ENCODE measurements around the gene SGK1.
"Not testable (repeated sequence)": the region's sequence is repeated elsewhere in the genome, so short reads cannot be mapped to it uniquely, and the experiment has no call there.

SGK1 gene

GRCh38 chr6:134307075-134307474 lies 10.8 kb downstream of the SGK1 start:
- DNase-seq (ENCODE audit: low read depth in 2 of 3, low spot score in 1 of 3): no peak

GRCh38 chr6:134304381-134304780 lies 13.5 kb downstream of the SGK1 start:
- DNase-seq (ENCODE audit: low read depth in 2 of 3, low spot score in 1 of 3): not testable (repeated sequence)

- DNase-seq (ENCODE audit: low read depth in 2 of 3, low spot score in 1 of 3): no peak
Measured at GRCh38 chr6:134303891-134304290, 14.0 kb downstream of the SGK1 start.

GRCh38 chr6:134299236-134299635 lies 18.7 kb downstream of the SGK1 start:
- no peak for DNase-seq (ENCODE audit: low read depth in 2 of 3, low spot score in 1 of 3)

GRCh38 chr6:134296762-134297161 lies 21.1 kb downstream of the SGK1 start:
- DNase-seq (ENCODE audit: low read depth in 2 of 3, low spot score in 1 of 3): no peak

- no peak for DNase-seq (ENCODE audit: low read depth in 2 of 3, low spot score in 1 of 3)
Measured at GRCh38 chr6:134295953-134296553, 21.9 kb downstream of the SGK1 start.

GRCh38 chr6:134293659-134294161 lies 24.2 kb downstream of the SGK1 start:
- no peak for DNase-seq (ENCODE audit: low read depth in 2 of 3, low spot score in 1 of 3)

GRCh38 chr6:134291156-134291555 lies 26.8 kb downstream of the SGK1 start:
- no peak for DNase-seq (ENCODE audit: low read depth in 2 of 3, low spot score in 1 of 3)

GRCh38 chr6:134289204-134289575 lies 28.7 kb downstream of the SGK1 start:
- DNase-seq (ENCODE audit: low read depth in 2 of 3, low spot score in 1 of 3): no peak

GRCh38 chr6:134288538-134289203 lies 29.2 kb downstream of the SGK1 start:
- DNase-seq (ENCODE audit: low read depth in 2 of 3, low spot score in 1 of 3): peak in 1 of 3 donors; percentile 2

GRCh38 chr6:134287859-134288537 lies 29.9 kb downstream of the SGK1 start:
- DNase-seq (ENCODE audit: low read depth in 2 of 3, low spot score in 1 of 3): no peak

GRCh38 chr6:134282816-134283215 lies 35.1 kb downstream of the SGK1 start:
- no peak for DNase-seq (ENCODE audit: low read depth in 2 of 3, low spot score in 1 of 3)

- DNase-seq (ENCODE audit: low read depth in 2 of 3, low spot score in 1 of 3): no peak
Measured at GRCh38 chr6:134281388-134281787, 36.5 kb downstream of the SGK1 start.

GRCh38 chr6:134278000-134278399 lies 39.9 kb downstream of the SGK1 start:
- DNase-seq (ENCODE audit: low read depth in 2 of 3, low spot score in 1 of 3): no peak

GRCh38 chr6:134276891-134277377 lies 41.0 kb downstream of the SGK1 start:
- DNase-seq (ENCODE audit: low read depth in 2 of 3, low spot score in 1 of 3): not testable (repeated sequence)

GRCh38 chr6:134272374-134272773 lies 45.5 kb downstream of the SGK1 start:
- no peak for DNase-seq (ENCODE audit: low read depth in 2 of 3, low spot score in 1 of 3)

GRCh38 chr6:134267917-134268361 lies 50.0 kb downstream of the SGK1 start:
- no peak for DNase-seq (ENCODE audit: low read depth in 2 of 3, low spot score in 1 of 3)

GRCh38 chr6:134266776-134267175 lies 51.1 kb downstream of the SGK1 start:
- no peak for DNase-seq (ENCODE audit: low read depth in 2 of 3, low spot score in 1 of 3)

GRCh38 chr6:134261766-134262165 lies 56.1 kb downstream of the SGK1 start:
- no peak for DNase-seq (ENCODE audit: low read depth in 2 of 3, low spot score in 1 of 3)

GRCh38 chr6:134258849-134259306 lies 59.0 kb downstream of the SGK1 start:
- DNase-seq (ENCODE audit: low read depth in 2 of 3, low spot score in 1 of 3): no peak

- DNase-seq (ENCODE audit: low read depth in 2 of 3, low spot score in 1 of 3): no peak
Measured at GRCh38 chr6:134257516-134257915, 60.4 kb downstream of the SGK1 start.

- no peak for DNase-seq (ENCODE audit: low read depth in 2 of 3, low spot score in 1 of 3)
Measured at GRCh38 chr6:134256862-134257261, 61.0 kb downstream of the SGK1 start.
